Uterus (tissue), 2 donors: Measurements from ENCODE around the gene DIP2A.

Experiments used
- CTCF ChIP-seq, 4 experiments: fragments of 200-600 bp in 2 of 4; fragments of 450-650 bp in 2 of 4; sonication (generic) in 2 of 4; IDR thresholded peaks; one replicate each; pipeline ENCODE4 v1.5.1; 2016 to 2019; ENCODE audit warnings: antibody characterized with exemption in 4 of 4, mild to moderate bottlenecking in 2 of 4, moderate library complexity in 1 of 4
- POLR2A ChIP-seq, 2 donors: fragments of 450-650 bp; IDR thresholded peaks; one replicate each; pipeline ENCODE4 v1.6.1; 2016; ENCODE audit warnings: antibody characterized with exemption in 2 of 2, mild to moderate bottlenecking in 1 of 2, moderate library complexity in 1 of 2

- no peak for TF ChIP-seq CTCF (IDR thresholded peaks at IDR 0.05)
- no peak for TF ChIP-seq POLR2A (IDR thresholded peaks at IDR 0.05)
These were observed 27.9 kb downstream of the DIP2A start for GRCh38 chr21:46486481-46487126.
